ENCODE data around the gene JAZF1.

DNA sequence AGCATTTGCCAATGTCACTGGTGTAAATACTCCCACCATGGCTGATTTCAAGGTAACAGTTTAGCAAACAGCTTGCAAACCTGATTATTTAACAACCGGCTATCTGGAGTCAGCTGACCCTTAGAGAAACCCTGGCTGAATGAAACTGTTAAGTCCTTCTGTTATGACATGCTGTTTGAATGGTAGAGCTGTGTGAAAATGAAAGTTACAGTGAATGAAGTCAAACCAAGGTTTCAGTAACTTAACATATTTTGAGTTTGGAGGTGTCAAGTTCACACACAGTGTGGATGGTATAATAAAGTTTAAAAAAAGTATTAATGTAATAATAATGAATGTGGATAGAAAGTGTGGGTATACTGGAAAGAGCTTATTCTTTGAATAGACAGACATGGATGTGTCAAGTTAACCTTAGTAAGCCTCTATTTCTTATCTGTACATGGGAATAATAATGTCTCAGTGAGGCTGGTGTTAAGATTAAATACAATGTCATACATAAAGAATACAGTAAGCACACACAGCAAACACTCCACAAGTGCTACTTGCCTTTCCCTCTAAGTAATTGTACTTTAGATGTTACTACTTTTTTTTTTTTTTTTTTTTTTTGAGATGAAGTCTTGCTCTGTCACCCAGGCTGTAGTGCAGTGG lies 290.3 kb downstream of the JAZF1 start:
- TF ChIP-seq, protein P1, sequence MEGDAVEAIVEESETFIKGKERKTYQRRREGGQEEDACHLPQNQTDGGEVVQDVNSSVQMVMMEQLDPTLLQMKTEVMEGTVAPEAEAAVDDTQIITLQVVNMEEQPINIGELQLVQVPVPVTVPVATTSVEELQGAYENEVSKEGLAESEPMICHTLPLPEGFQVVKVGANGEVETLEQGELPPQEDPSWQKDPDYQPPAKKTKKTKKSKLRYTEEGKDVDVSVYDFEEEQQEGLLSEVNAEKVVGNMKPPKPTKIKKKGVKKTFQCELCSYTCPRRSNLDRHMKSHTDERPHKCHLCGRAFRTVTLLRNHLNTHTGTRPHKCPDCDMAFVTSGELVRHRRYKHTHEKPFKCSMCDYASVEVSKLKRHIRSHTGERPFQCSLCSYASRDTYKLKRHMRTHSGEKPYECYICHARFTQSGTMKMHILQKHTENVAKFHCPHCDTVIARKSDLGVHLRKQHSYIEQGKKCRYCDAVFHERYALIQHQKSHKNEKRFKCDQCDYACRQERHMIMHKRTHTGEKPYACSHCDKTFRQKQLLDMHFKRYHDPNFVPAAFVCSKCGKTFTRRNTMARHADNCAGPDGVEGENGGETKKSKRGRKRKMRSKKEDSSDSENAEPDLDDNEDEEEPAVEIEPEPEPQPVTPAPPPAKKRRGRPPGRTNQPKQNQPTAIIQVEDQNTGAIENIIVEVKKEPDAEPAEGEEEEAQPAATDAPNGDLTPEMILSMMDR (IDR thresholded peaks at IDR 0.05) = no peak
- no peak for TF ChIP-seq EZH2 (IDR thresholded peaks at IDR 0.05; ENCODE audit: borderline replicate concordance, insufficient read depth, low read depth, low read length, poor library complexity, severe bottlenecking)

All from B cell (primary cell).